SK-N-SH treated with all-trans-retinoic acid at 6 μM for 48 hours (cell line): ENCODE measurements around the gene GSC2.

Experiments
- ATAC-seq: fragments of 200-7000 bp; cut with Tn5 transposase; 3 replicates; pipeline ENCODE4 v1.9.1; 2020; ENCODE audit warnings: mild to moderate bottlenecking, moderate library complexity
- ARNTL ChIP-seq: fragments of 450-650 bp; formaldehyde crosslinking; IDR thresholded peaks from 2 replicates; pipeline ENCODE4 v1.5.0; 2020; ENCODE audit warnings: low read depth, mild to moderate bottlenecking, moderate library complexity, borderline replicate concordance
- BACH2 ChIP-seq: fragments of 250-450 bp; sonication (Bioruptor Pico); IDR thresholded peaks from 2 replicates; pipeline ENCODE4 v1.9.0; 2021; ENCODE audit warnings: mild to moderate bottlenecking, borderline replicate concordance
- CREB5 ChIP-seq: fragments of 250-450 bp; sonication (Bioruptor Pico); IDR thresholded peaks from 2 replicates; pipeline ENCODE4 v1.5.1; 2020; ENCODE audit warnings: low read depth, mild to moderate bottlenecking, moderate library complexity
- CSDC2 ChIP-seq: fragments of 250-450 bp; sonication (Bioruptor Pico); IDR thresholded peaks from 2 replicates; pipeline ENCODE4 v1.5.0; 2020; ENCODE audit warnings: mild to moderate bottlenecking, moderate library complexity
- ESRRG ChIP-seq: fragments of 250-450 bp; sonication (Bioruptor Pico); IDR thresholded peaks from 2 replicates; pipeline ENCODE4 v1.6.1; 2021; ENCODE audit warnings: mild to moderate bottlenecking
- OSR1 ChIP-seq: fragments of 250-450 bp; sonication (Bioruptor Pico); IDR thresholded peaks from 2 replicates; pipeline ENCODE4 v1.8.0; 2022; ENCODE audit warnings: moderate library complexity, mild to moderate bottlenecking, inconsistent platforms
- PATZ1 ChIP-seq: fragments of 250-450 bp; sonication (Bioruptor Pico); IDR thresholded peaks from 2 replicates; pipeline ENCODE4 v1.8.0; 2020; ENCODE audit warnings: mild to moderate bottlenecking, moderate library complexity, borderline replicate concordance
- POU6F1 ChIP-seq: fragments of 250-450 bp; sonication (Bioruptor Pico); IDR thresholded peaks from 2 replicates; pipeline ENCODE4 v1.8.0; 2021; ENCODE audit warnings: low read depth, mild to moderate bottlenecking, moderate library complexity, borderline replicate concordance
- PPARA ChIP-seq: fragments of 250-450 bp; sonication (Bioruptor Pico); IDR thresholded peaks from 2 replicates; pipeline ENCODE4 v1.5.0; 2020; ENCODE audit warnings: mild to moderate bottlenecking, borderline replicate concordance
- RARB ChIP-seq: fragments of 250-450 bp; sonication (Bioruptor Pico); IDR thresholded peaks from 2 replicates; pipeline ENCODE4 v1.8.0; 2021; ENCODE audit warnings: mild to moderate bottlenecking, moderate library complexity
- SNAI2 ChIP-seq: fragments of 250-450 bp; sonication (Bioruptor Pico); IDR thresholded peaks from 2 replicates; pipeline ENCODE4 v1.5.0; 2020; ENCODE audit warnings: mild to moderate bottlenecking, moderate library complexity
- TOX ChIP-seq: fragments of 250-450 bp; sonication (Bioruptor Pico); IDR thresholded peaks from 2 replicates; pipeline ENCODE4 v1.8.0; 2021; ENCODE audit warnings: mild to moderate bottlenecking, moderate library complexity, borderline replicate concordance
- TSHZ2 ChIP-seq: fragments of 250-450 bp; sonication (Bioruptor Pico); IDR thresholded peaks from 2 replicates; pipeline ENCODE4 v1.5.0; 2020; ENCODE audit warnings: mild to moderate bottlenecking, moderate library complexity
- ZC3H10 ChIP-seq: fragments of 250-450 bp; sonication (Bioruptor Pico); IDR thresholded peaks from 2 replicates; pipeline ENCODE4 v1.5.1; 2021; ENCODE audit warnings: mild to moderate bottlenecking, moderate library complexity
- ZFP3 ChIP-seq: fragments of 250-450 bp; sonication (Bioruptor Pico); IDR thresholded peaks from 2 replicates; pipeline ENCODE4 v1.5.0; 2020; ENCODE audit warnings: mild to moderate bottlenecking, moderate library complexity
- ZFP30 ChIP-seq: fragments of 450-650 bp; formaldehyde crosslinking; IDR thresholded peaks from 2 replicates; pipeline ENCODE4 v1.5.0; 2022; ENCODE audit warnings: mild to moderate bottlenecking, moderate library complexity
- ZNF565 ChIP-seq: fragments of 450-650 bp; formaldehyde crosslinking; conservative IDR thresholded peaks from 2 replicates; pipeline ENCODE4 v1.5.0; 2020; ENCODE audit warnings: low read depth, mild to moderate bottlenecking, moderate library complexity
- ZNF70 ChIP-seq: fragments of 450-650 bp; formaldehyde crosslinking; IDR thresholded peaks from 2 replicates; pipeline ENCODE4 v1.5.0; 2020; ENCODE audit warnings: mild to moderate bottlenecking, moderate library complexity
- ZNF8 ChIP-seq: fragments of 450-650 bp; formaldehyde crosslinking; IDR thresholded peaks from 2 replicates; pipeline ENCODE4 v1.5.0; 2020; ENCODE audit warnings: mild to moderate bottlenecking, moderate library complexity

GSC2 gene

GRCh38 chr22:19108807-19109197, 41.3 kb downstream of the GSC2 start:
- no peak for ATAC-seq

GRCh38 chr22:19107730-19108074, 42.4 kb downstream of the GSC2 start:
- TF ChIP-seq TOX (CRISPR knock-in tag) (no peak), ZC3H10 (no peak), ZFP3 (CRISPR knock-in tag) (no peak), POU6F1 (CRISPR knock-in tag) (no peak), ZNF565 (CRISPR knock-in tag) (no peak), ZNF70 (no peak), PATZ1 (CRISPR knock-in tag) (no peak), ZNF8 (no peak), SNAI2 (CRISPR knock-in tag) (no peak), ARNTL (CRISPR knock-in tag) (no peak)
- no peak for ATAC-seq

More at GRCh38 chr22:19108807-19109197, 41.3 kb downstream of the GSC2 start:
- TF ChIP-seq ZNF70 = no peak
- no peak for TF ChIP-seq ZC3H10
- TF ChIP-seq POU6F1 (CRISPR knock-in tag) = no peak
- TF ChIP-seq ARNTL (CRISPR knock-in tag) = no peak
- no peak for TF ChIP-seq OSR1 (CRISPR knock-in tag)
- no peak for TF ChIP-seq ESRRG (CRISPR knock-in tag)
- TF ChIP-seq CSDC2 (CRISPR knock-in tag) = no peak
- no peak for TF ChIP-seq PATZ1 (CRISPR knock-in tag)
- no peak for TF ChIP-seq PPARA
- no peak for TF ChIP-seq TSHZ2
- no peak for TF ChIP-seq TOX (CRISPR knock-in tag)
- no peak for TF ChIP-seq RARB (CRISPR knock-in tag)
- TF ChIP-seq ZFP3 (CRISPR knock-in tag) = no peak

GRCh38 chr22:19106886-19107729, 43.0 kb downstream of the GSC2 start:
- ATAC-seq = no peak
- TF ChIP-seq ZC3H10 (no peak), TOX (CRISPR knock-in tag) (no peak), ZFP30 (CRISPR knock-in tag) (no peak), PPARA (no peak), SNAI2 (CRISPR knock-in tag) (no peak), CSDC2 (CRISPR knock-in tag) (no peak), CREB5 (CRISPR knock-in tag) (no peak), TSHZ2 (no peak), PATZ1 (CRISPR knock-in tag) (no peak), BACH2 (no peak), OSR1 (CRISPR knock-in tag) (no peak), RARB (CRISPR knock-in tag) (no peak)
